MG63 (cell line): ENCODE results near the gene PPM1K. TPM values are rescaled to one million over a fixed set of nuclear protein-coding genes. Genes with fewer than 3 reads are reported as not detected.

Source experiments
- total RNA-seq: library from RNA; depleted of rRNA; stranded (reverse); fragments of >200 nt; shearing (Covaris generic); gene quantifications from 2 replicates; pipeline ENCODE4 v1.2.3, GENCODE V29; 2014; ENCODE audit warnings: low replicate concordance; rRNA removed

Gene PPM1K
- total RNA-seq, 1 experiment from 2014 or later: 1.3 TPM

Other genes with a start within 250 kb of the PPM1K start
- 1.8 and 2.2 TPM in 2 replicates for gene ABCG2, start 125.9 kb downstream of the PPM1K start, total RNA-seq
- 2.9 and 5.8 TPM in 2 replicates for gene HERC6, start 94.3 kb upstream of the PPM1K start, total RNA-seq
- gene HERC5, start 172.6 kb upstream of the PPM1K start, total RNA-seq: 3.2 and 6.1 TPM in 2 replicates
- 118 and 187 TPM in 2 replicates for gene PYURF, start 239.2 kb upstream of the PPM1K start, total RNA-seq